ENCODE measurements around the gene VGF. TPM values are rescaled to one million over a fixed set of nuclear protein-coding genes. Genes with fewer than 3 reads are reported as not detected.
"Not testable (repeated sequence)": the region's sequence is repeated elsewhere in the genome, so short reads cannot be mapped to it uniquely, and the experiment has no call there.

The VGF gene
- total and polyA plus RNA-seq, 2 donors (not counting 1 experiment from before 2014, with no cell fraction given): 0.10 to 0.17 TPM

DNA sequence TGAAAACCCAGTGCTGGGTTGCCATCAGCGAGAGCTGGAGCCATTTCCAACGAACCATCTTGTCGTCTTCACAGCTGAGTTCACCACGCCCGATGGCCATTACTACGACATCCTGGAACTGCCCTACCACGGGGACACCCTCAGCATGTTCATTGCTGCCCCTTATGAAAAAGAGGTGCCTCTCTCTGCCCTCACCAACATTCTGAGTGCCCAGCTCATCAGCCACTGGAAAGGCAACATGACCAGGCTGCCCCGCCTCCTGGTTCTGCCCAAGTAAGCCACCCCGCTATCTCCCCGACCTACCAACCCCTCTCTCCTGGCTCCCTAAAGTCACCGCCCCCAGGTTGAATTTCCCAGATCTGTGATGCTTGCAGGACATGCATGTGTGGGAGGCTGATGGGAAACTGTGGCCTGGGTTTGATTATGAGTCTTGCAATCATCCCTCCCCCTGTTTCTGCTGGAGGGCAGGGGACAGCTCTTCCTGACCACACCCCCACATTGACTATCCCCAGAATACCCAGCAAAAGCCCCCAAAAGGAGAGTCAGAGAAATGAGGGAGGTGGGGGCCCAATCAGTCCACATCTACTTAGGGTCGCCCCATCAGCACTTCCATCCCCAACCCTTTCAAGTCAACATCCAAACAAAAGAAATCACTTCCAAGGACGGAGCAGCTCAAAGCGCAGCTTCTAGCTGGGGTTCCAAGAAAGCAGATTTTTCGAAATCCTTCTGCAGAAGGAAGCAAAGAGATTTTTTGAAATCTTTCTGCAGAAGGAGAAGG, 31.6 kb downstream of the VGF start:
- no peaks in the 10 kb centered on the region for H3K36me3 ChIP-seq (replicated peaks in 1 of 2; ENCODE audit: control extremely low read depth in 1 of 2, control insufficient read depth in 1 of 2, extremely low read depth in 1 of 2, insufficient read depth in 2 of 2, low read length in 1 of 2)
- ChIA-PET CTCF (interaction anchor here (0.7 to 4.2 kb wide), 3 partner anchors 11 to 94 kb away, joined by 4 to 24 read pairs (median 6); no protein-coding TSS in a partner anchor), POLR2A (no interaction called here)
- peaks cover 0 to 7% of the 10 kb centered on the region in 2 donors for H3K4me1 ChIP-seq (ENCODE audit: control insufficient read depth in 2 of 2, insufficient read depth in 2 of 2, low read length in 2 of 2)
- Mint-ChIP-seq H3K27me3 (peaks cover 41% of the 10 kb centered on the region), H3K9me3 (ENCODE audit: insufficient read depth) (no peaks in the 10 kb centered on the region), H3K27ac (no peak overlapping the region), H3K4me1 (peaks cover 12% of the 10 kb centered on the region), H3K4me3 (no peak overlapping the region)
- no peak overlapping the region for H2AFZ ChIP-seq (ENCODE audit: insufficient read depth, low read depth, low read length, poor library complexity, severe bottlenecking)
- 88% methylated on average over 9 of the region's 15 CpGs for WGBS (ENCODE audit: insufficient coverage)
- no peak overlapping the region for H3K4me2 ChIP-seq (replicated peaks; ENCODE audit: low read depth, low read length, poor library complexity, severe bottlenecking)
- TF ChIP-seq EZH2 (IDR thresholded peaks at IDR 0.05; ENCODE audit: borderline replicate concordance, insufficient read depth, low read depth, low read length, poor library complexity, severe bottlenecking): no peak
- TF ChIP-seq, protein P1, sequence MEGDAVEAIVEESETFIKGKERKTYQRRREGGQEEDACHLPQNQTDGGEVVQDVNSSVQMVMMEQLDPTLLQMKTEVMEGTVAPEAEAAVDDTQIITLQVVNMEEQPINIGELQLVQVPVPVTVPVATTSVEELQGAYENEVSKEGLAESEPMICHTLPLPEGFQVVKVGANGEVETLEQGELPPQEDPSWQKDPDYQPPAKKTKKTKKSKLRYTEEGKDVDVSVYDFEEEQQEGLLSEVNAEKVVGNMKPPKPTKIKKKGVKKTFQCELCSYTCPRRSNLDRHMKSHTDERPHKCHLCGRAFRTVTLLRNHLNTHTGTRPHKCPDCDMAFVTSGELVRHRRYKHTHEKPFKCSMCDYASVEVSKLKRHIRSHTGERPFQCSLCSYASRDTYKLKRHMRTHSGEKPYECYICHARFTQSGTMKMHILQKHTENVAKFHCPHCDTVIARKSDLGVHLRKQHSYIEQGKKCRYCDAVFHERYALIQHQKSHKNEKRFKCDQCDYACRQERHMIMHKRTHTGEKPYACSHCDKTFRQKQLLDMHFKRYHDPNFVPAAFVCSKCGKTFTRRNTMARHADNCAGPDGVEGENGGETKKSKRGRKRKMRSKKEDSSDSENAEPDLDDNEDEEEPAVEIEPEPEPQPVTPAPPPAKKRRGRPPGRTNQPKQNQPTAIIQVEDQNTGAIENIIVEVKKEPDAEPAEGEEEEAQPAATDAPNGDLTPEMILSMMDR (IDR thresholded peaks at IDR 0.05): no peak
- no peak for DNase-seq
- intact Hi-C loops (cut with micrococcal nuclease): no loop called here
- ATAC-seq (ENCODE audit: low read depth): no peak
- H3K9me3 ChIP-seq (ENCODE audit: control extremely low read depth in 1 of 3, control insufficient read depth in 2 of 3, insufficient read depth in 1 of 3, low read length in 2 of 3): no peaks in the 10 kb centered on the region
- no peaks in the 10 kb centered on the region for H3K79me2 ChIP-seq (ENCODE audit: control insufficient read depth, insufficient read depth, low read length)
- no peaks in the 10 kb centered on the region for H4K20me1 ChIP-seq (ENCODE audit: control insufficient read depth, insufficient read depth, low read length, poor library complexity, severe bottlenecking)
- H3K27me3 ChIP-seq (replicated peaks in 1 of 4; ENCODE audit: control extremely low read depth in 1 of 4, control insufficient read depth in 3 of 4, insufficient read depth in 4 of 4, low read length in 3 of 4): peaks cover 0 to 10% (median 3%) of the 10 kb centered on the region in 4 experiments
- H3K4me3 ChIP-seq (ENCODE audit: control extremely low read depth in 1 of 5, extremely low read depth in 1 of 5, insufficient read depth in 1 of 5, low read depth in 2 of 5, low read length in 4 of 5): no peak overlapping the region
- no peak overlapping the region for H3K9ac ChIP-seq (ENCODE audit: low read length)
- no peak overlapping the region for H3K27ac ChIP-seq (ENCODE audit: low read length in 2 of 2)

DNA sequence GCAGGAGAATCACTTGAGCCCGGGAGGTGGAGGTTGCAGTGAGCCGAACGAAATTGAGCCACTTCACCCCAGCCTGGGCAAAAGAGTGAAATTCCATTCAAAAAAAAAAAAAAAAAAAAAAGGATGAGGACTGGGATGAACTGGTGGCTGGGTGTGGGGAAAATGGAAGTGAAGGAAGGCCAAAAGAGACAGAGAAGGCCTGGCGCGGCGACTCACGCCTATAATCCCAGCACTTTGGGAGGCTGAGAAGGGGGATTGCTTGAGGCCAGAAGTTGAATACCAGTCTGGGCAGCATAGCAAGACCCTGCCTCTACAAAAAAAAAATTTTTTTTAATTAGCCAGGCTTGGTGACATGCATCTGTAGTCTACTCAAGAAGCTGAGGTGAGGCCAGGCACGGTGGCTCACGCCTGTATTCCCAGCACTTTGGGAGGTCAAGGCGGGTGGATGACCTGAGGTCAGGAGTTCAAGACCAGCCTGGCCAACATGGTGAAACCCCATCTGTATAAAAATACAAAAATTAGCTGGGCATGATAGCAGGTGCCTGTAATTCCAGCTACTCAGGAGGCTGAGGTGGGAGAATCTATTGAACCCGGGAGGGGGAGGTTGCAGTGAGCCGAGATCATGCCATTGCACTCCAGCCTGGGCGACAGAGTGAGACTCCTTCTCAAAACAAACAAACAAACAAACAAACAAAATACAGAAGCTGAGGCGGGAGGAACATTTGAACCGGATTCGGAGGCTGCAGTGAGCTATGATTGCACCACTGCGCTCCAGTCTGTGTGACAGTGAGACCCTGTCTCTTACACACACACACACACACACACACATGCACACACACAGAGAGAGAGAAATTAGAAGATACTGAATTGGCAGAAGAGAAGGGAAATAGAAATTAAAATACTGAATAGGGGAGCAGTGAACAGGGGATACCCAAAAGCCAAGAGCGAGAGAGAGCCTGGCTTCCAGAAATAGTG, 32.5 kb downstream of the VGF start:
- H3K27ac Mint-ChIP-seq; H3K27ac ChIP-seq (ENCODE audit: low read length in 2 of 2); H3K36me3 ChIP-seq (replicated peaks in 1 of 2; ENCODE audit: control extremely low read depth in 1 of 2, control insufficient read depth in 1 of 2, extremely low read depth in 1 of 2, insufficient read depth in 2 of 2, low read length in 1 of 2); H4K20me1 ChIP-seq (ENCODE audit: control insufficient read depth, insufficient read depth, low read length, poor library complexity, severe bottlenecking); H3K4me1 Mint-ChIP-seq; H3K9ac ChIP-seq (ENCODE audit: low read length); intact Hi-C loops (cut with micrococcal nuclease); DNase-seq; H3K4me3 ChIP-seq (ENCODE audit: control extremely low read depth in 1 of 5, extremely low read depth in 1 of 5, insufficient read depth in 1 of 5, low read depth in 2 of 5, low read length in 4 of 5); H3K9me3 Mint-ChIP-seq (ENCODE audit: insufficient read depth); H2AFZ ChIP-seq (ENCODE audit: insufficient read depth, low read depth, low read length, poor library complexity, severe bottlenecking); H3K4me2 ChIP-seq (replicated peaks; ENCODE audit: low read depth, low read length, poor library complexity, severe bottlenecking); POLR2A ChIA-PET; H3K4me3 Mint-ChIP-seq; H3K4me1 ChIP-seq (ENCODE audit: control insufficient read depth in 2 of 2, insufficient read depth in 2 of 2, low read length in 2 of 2); H3K79me2 ChIP-seq (ENCODE audit: control insufficient read depth, insufficient read depth, low read length); H3K9me3 ChIP-seq (ENCODE audit: control extremely low read depth in 1 of 3, control insufficient read depth in 2 of 3, insufficient read depth in 1 of 3, low read length in 2 of 3); ATAC-seq (ENCODE audit: low read depth): not testable (repeated sequence)
- peaks cover 0 to 15% (median 5%) of the 10 kb centered on the region in 4 experiments for H3K27me3 ChIP-seq (replicated peaks in 1 of 4; ENCODE audit: control extremely low read depth in 1 of 4, control insufficient read depth in 3 of 4, insufficient read depth in 4 of 4, low read length in 3 of 4)
- 95% methylated on average over 10 of the region's 18 CpGs for WGBS (ENCODE audit: insufficient coverage)
- H3K27me3 Mint-ChIP-seq: peaks cover 41% of the 10 kb centered on the region
- CTCF ChIA-PET: interaction anchor here (0.5 to 4.2 kb wide), 5 partner anchors 11 to 748 kb away, joined by 3 to 24 read pairs (median 5); no protein-coding TSS in a partner anchor

Data from B cell (primary cell).